SJCRH30 (cell line): Measurements from ENCODE around the gene ITK. TPM values are rescaled to one million over a fixed set of nuclear protein-coding genes. Genes with fewer than 3 reads are reported as not detected.
A peak's percentile ranks its signal among the peaks of the same experiment; 100 is the strongest.

Experiments used
- DNase-seq, 2 experiments: peaks; one replicate each; pipeline ENCODE4 v3.0.0-alpha.2; 2015 to 2020
- H3K27ac ChIP-seq: fragments of 250-450 bp; sonication (Bioruptor Pico); 2 replicates; pipeline ENCODE4 v1.5.1; 2020; ENCODE audit warnings: mild to moderate bottlenecking, moderate library complexity
- H3K27me3 ChIP-seq: fragments of 250-450 bp; sonication (Bioruptor Pico); 2 replicates; pipeline ENCODE4 v1.5.1; 2020; ENCODE audit warnings: mild to moderate bottlenecking, moderate library complexity
- H3K36me3 ChIP-seq: fragments of 250-450 bp; sonication (Bioruptor Pico); 2 replicates; pipeline ENCODE4 v1.5.1; 2020; ENCODE audit warnings: mild to moderate bottlenecking, moderate library complexity
- H3K4me1 ChIP-seq: fragments of 250-450 bp; sonication (Bioruptor Pico); 2 replicates; pipeline ENCODE4 v1.5.1; 2020; ENCODE audit warnings: mild to moderate bottlenecking, moderate library complexity
- H3K4me3 ChIP-seq: fragments of 250-450 bp; sonication (Bioruptor Pico); 2 replicates; pipeline ENCODE4 v1.5.1; 2020; ENCODE audit warnings: mild to moderate bottlenecking, moderate library complexity
- H3K9me3 ChIP-seq: fragments of 250-450 bp; sonication (Bioruptor Pico); replicated peaks from 2 replicates; pipeline ENCODE4 v1.5.1; 2020; ENCODE audit warnings: mild to moderate bottlenecking, moderate library complexity
- total RNA-seq: library from RNA; depleted of rRNA; stranded (reverse); fragments of >200 nt; shearing (Covaris generic); gene quantifications from 2 replicates; pipeline ENCODE4 v1.2.3, GENCODE V29; 2014; rRNA removed

Gene ITK
- total RNA-seq, result not detected in 2 replicates

GRCh38 chr5:157180374-157181264 is at the start of gene ITK:
TSS of gene ITK (plus strand) at chr5:157180840. CDS start at chr5:157180978, 138 bp downstream.
- Histone ChIP-seq H3K36me3 (no peaks in the 10 kb centered on the region), H3K27ac (no peak within 1 kb of the TSS), H3K4me3 (no peak within 1 kb of the TSS), H3K4me1 (no peaks in the 10 kb centered on the region), H3K27me3 (no peaks in the 10 kb centered on the region), H3K9me3 (no peaks in the 10 kb centered on the region)
- DNase-seq, result no peak

GRCh38 chr5:157130925-157131324 is 49.7 kb upstream of the ITK start:
- no peak overlapping the region for H3K4me3 ChIP-seq
- DNase-seq, result peak; percentile 53 to 70

GRCh38 chr5:157132281-157132612 is 48.4 kb upstream of the ITK start:
- no peaks in the 10 kb centered on the region for H3K9me3 ChIP-seq
- no peaks in the 10 kb centered on the region for H3K27me3 ChIP-seq
- no peak overlapping the region for H3K4me3 ChIP-seq
- no peaks in the 10 kb centered on the region for H3K36me3 ChIP-seq
- no peak for DNase-seq
- no peaks in the 10 kb centered on the region for H3K4me1 ChIP-seq
- H3K27ac ChIP-seq, result no peak overlapping the region

More at GRCh38 chr5:157130925-157131324, 49.7 kb upstream of the ITK start:
- Histone ChIP-seq H3K4me1 (no peaks in the 10 kb centered on the region), H3K27ac (no peak overlapping the region), H3K27me3 (no peaks in the 10 kb centered on the region), H3K9me3 (no peaks in the 10 kb centered on the region), H3K36me3 (no peaks in the 10 kb centered on the region)

- DNase-seq, result no peak
- Histone ChIP-seq H3K27me3 (no peaks in the 10 kb centered on the region), H3K4me1 (no peaks in the 10 kb centered on the region), H3K4me3 (no peak overlapping the region), H3K27ac (no peak overlapping the region), H3K9me3 (no peaks in the 10 kb centered on the region), H3K36me3 (peaks cover 11% of the 10 kb centered on the region; the same call in 1 of the 2 replicates)
Observed at GRCh38 chr5:157137691-157138090, 42.9 kb upstream of the ITK start.

GRCh38 chr5:157142317-157143126 is 38.1 kb upstream of the ITK start, which contains the start of gene MED7:
TSS of gene MED7 (minus strand) at chr5:157142865. CDS start at chr5:157139431, 3,434 bp downstream.
- H3K4me3 ChIP-seq, result peak within 1 kb of the TSS; percentile 86
- no peaks in the 10 kb centered on the region for H3K4me1 ChIP-seq
- H3K36me3 ChIP-seq, result peaks cover 8% of the 10 kb centered on the region; the same call in 1 of the 2 replicates
- H3K27ac ChIP-seq, result peak within 1 kb of the TSS; percentile 84
- peak; percentile 98 to 99 for DNase-seq
- H3K9me3 ChIP-seq, result no peaks in the 10 kb centered on the region
- no peaks in the 10 kb centered on the region for H3K27me3 ChIP-seq

GRCh38 chr5:157143127-157143971 is 37.3 kb upstream of the ITK start:
- DNase-seq, result peak; percentile 44 to 59
- Histone ChIP-seq H3K4me3 (peak overlapping the region; percentile 86), H3K9me3 (no peaks in the 10 kb centered on the region), H3K36me3 (peaks cover 4% of the 10 kb centered on the region; the same call in 1 of the 2 replicates), H3K4me1 (no peaks in the 10 kb centered on the region), H3K27me3 (no peaks in the 10 kb centered on the region), H3K27ac (peak overlapping the region; percentile 84)

GRCh38 chr5:157148734-157149615 is 31.7 kb upstream of the ITK start:
- Histone ChIP-seq H3K4me1 (no peaks in the 10 kb centered on the region), H3K9me3 (no peaks in the 10 kb centered on the region), H3K27ac (no peak overlapping the region), H3K36me3 (no peaks in the 10 kb centered on the region), H3K27me3 (no peaks in the 10 kb centered on the region; the same call in 1 of the 2 replicates), H3K4me3 (no peak overlapping the region)
- peak; percentile 49 to 82 for DNase-seq

- Histone ChIP-seq H3K9me3 (no peaks in the 10 kb centered on the region), H3K4me3 (no peak overlapping the region), H3K27ac (no peak overlapping the region), H3K36me3 (no peaks in the 10 kb centered on the region), H3K27me3 (no peaks in the 10 kb centered on the region; the same call in 1 of the 2 replicates), H3K4me1 (no peaks in the 10 kb centered on the region)
- no peak for DNase-seq
Observed at GRCh38 chr5:157150995-157151394, 29.6 kb upstream of the ITK start.

- Histone ChIP-seq H3K27me3 (no peaks in the 10 kb centered on the region; the same call in 1 of the 2 replicates), H3K4me3 (no peak overlapping the region), H3K27ac (no peak overlapping the region), H3K36me3 (no peaks in the 10 kb centered on the region), H3K4me1 (no peaks in the 10 kb centered on the region), H3K9me3 (no peaks in the 10 kb centered on the region)
- no peak for DNase-seq
Observed at GRCh38 chr5:157155297-157155696, 25.3 kb upstream of the ITK start.

- H3K4me1 ChIP-seq, result no peaks in the 10 kb centered on the region
- H3K9me3 ChIP-seq, result no peaks in the 10 kb centered on the region
- no peak overlapping the region for H3K4me3 ChIP-seq
- peaks cover 2% of the 10 kb centered on the region for H3K27me3 ChIP-seq
- no peak overlapping the region for H3K27ac ChIP-seq
- DNase-seq, result no peak
- H3K36me3 ChIP-seq, result no peaks in the 10 kb centered on the region
Observed at GRCh38 chr5:157157293-157157891, 23.2 kb upstream of the ITK start.

GRCh38 chr5:157159209-157159751 is 21.4 kb upstream of the ITK start:
- Histone ChIP-seq H3K27ac (no peak overlapping the region), H3K27me3 (peaks cover 4% of the 10 kb centered on the region), H3K9me3 (no peaks in the 10 kb centered on the region), H3K36me3 (no peaks in the 10 kb centered on the region), H3K4me3 (no peak overlapping the region), H3K4me1 (no peaks in the 10 kb centered on the region)
- no peak for DNase-seq

GRCh38 chr5:157160001-157160400 is 20.6 kb upstream of the ITK start:
- no peak for DNase-seq
- Histone ChIP-seq H3K4me1 (no peaks in the 10 kb centered on the region), H3K36me3 (no peaks in the 10 kb centered on the region), H3K9me3 (no peaks in the 10 kb centered on the region), H3K27me3 (peaks cover 4% of the 10 kb centered on the region), H3K27ac (no peak overlapping the region), H3K4me3 (no peak overlapping the region)

GRCh38 chr5:157161996-157162395 is 18.6 kb upstream of the ITK start:
- no peak for DNase-seq
- H3K36me3 ChIP-seq, result no peaks in the 10 kb centered on the region
- H3K9me3 ChIP-seq, result no peaks in the 10 kb centered on the region
- peaks cover 2% of the 10 kb centered on the region; the same call in 1 of the 2 replicates for H3K4me1 ChIP-seq
- H3K4me3 ChIP-seq, result no peak overlapping the region
- peaks cover 7% of the 10 kb centered on the region for H3K27me3 ChIP-seq
- no peak overlapping the region for H3K27ac ChIP-seq
